ENCODE results near the gene MAP7D2.

Gene MAP7D2

DNA sequence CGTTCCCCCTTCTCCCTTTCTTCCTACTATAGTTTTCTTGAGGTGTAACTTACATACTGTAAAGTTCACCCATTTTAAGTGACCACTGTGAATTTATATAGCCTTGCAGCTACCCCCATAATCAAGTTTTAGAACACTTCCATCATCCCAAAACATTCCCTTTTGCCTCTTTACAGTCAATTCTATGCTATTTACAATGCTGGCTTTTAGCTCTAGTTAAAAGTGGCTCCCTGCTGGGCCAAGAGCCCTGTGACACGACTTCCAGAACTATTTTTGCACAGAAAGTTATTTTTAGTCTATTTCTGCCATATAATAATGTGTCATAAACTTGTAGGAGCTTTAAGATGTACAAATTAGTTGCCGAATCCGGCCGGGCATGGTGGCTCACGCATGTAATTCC, 26.9 kb downstream of the MAP7D2 start:
- Histone ChIP-seq H3K27me3 (ENCODE audit: insufficient read depth, low read length, poor library complexity) (no peaks in the 10 kb centered on the region), H3K36me3 (ENCODE audit: insufficient read depth, low read length) (no peaks in the 10 kb centered on the region), H3K4me2 (ENCODE audit: insufficient read depth, low read length) (no peak overlapping the region), H3K4me3 (ENCODE audit: low read depth in 1 of 2, low read length in 2 of 2) (no peak overlapping the region), H3K4me1 (ENCODE audit: insufficient read depth, low read length) (no peaks in the 10 kb centered on the region), H3K27ac (ENCODE audit: low read length) (no peak overlapping the region), H4K20me1 (ENCODE audit: insufficient read depth, low read length) (no peaks in the 10 kb centered on the region), H2AFZ (ENCODE audit: low read depth, low read length) (no peak overlapping the region), H3K9ac (ENCODE audit: low read depth, low read length) (no peak overlapping the region), H3K79me2 (ENCODE audit: insufficient read depth, low read length) (no peaks in the 10 kb centered on the region), H3K9me3 (ENCODE audit: insufficient read depth, low read length, severe bottlenecking) (no peaks in the 10 kb centered on the region)
- no peak for DNase-seq
- no peak for ATAC-seq (ENCODE audit: insufficient read depth, low read depth)
- TF ChIP-seq EZH2 (IDR thresholded peaks at IDR 0.05; ENCODE audit: borderline replicate concordance, low read depth, low read length, severe bottlenecking) = no peak
- TF ChIP-seq, protein P1, sequence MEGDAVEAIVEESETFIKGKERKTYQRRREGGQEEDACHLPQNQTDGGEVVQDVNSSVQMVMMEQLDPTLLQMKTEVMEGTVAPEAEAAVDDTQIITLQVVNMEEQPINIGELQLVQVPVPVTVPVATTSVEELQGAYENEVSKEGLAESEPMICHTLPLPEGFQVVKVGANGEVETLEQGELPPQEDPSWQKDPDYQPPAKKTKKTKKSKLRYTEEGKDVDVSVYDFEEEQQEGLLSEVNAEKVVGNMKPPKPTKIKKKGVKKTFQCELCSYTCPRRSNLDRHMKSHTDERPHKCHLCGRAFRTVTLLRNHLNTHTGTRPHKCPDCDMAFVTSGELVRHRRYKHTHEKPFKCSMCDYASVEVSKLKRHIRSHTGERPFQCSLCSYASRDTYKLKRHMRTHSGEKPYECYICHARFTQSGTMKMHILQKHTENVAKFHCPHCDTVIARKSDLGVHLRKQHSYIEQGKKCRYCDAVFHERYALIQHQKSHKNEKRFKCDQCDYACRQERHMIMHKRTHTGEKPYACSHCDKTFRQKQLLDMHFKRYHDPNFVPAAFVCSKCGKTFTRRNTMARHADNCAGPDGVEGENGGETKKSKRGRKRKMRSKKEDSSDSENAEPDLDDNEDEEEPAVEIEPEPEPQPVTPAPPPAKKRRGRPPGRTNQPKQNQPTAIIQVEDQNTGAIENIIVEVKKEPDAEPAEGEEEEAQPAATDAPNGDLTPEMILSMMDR (IDR thresholded peaks at IDR 0.05; ENCODE audit: borderline replicate concordance, extremely low read depth, low read length, poor library complexity, severe bottlenecking) = no peak

DNA sequence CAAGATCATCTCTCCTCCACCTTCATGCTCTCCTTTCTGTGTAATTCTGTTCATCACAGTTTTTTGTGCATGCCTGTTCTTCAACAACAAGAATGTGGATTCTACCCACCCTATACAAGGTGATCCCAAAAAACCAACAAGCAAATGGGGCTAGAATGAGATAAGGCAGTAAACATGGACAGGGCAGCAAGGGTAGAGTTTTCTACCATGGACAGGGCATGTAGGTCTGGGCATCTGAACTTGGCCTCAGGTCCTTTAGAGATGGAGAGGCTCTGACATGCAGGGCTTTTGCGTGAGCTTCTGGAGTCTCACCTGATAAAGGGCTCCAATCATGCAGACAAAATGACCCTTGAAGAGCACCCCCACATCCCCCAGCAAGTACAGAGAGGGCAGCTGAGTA, 36.4 kb downstream of the MAP7D2 start:
- Histone ChIP-seq H3K9ac (ENCODE audit: low read depth, low read length) (no peak overlapping the region), H3K27ac (ENCODE audit: low read length) (no peak overlapping the region), H2AFZ (ENCODE audit: low read depth, low read length) (no peak overlapping the region), H3K27me3 (ENCODE audit: insufficient read depth, low read length, poor library complexity) (no peaks in the 10 kb centered on the region), H3K4me3 (ENCODE audit: low read depth in 1 of 2, low read length in 2 of 2) (no peak overlapping the region), H3K4me2 (ENCODE audit: insufficient read depth, low read length) (no peak overlapping the region), H3K36me3 (ENCODE audit: insufficient read depth, low read length) (no peaks in the 10 kb centered on the region), H3K4me1 (ENCODE audit: insufficient read depth, low read length) (no peaks in the 10 kb centered on the region), H3K79me2 (ENCODE audit: insufficient read depth, low read length) (no peaks in the 10 kb centered on the region), H3K9me3 (ENCODE audit: insufficient read depth, low read length, severe bottlenecking) (no peaks in the 10 kb centered on the region), H4K20me1 (ENCODE audit: insufficient read depth, low read length) (no peaks in the 10 kb centered on the region)
- no peak for ATAC-seq (ENCODE audit: insufficient read depth, low read depth)
- DNase-seq = no peak
- TF ChIP-seq, protein P1 (IDR thresholded peaks at IDR 0.05; ENCODE audit: borderline replicate concordance, extremely low read depth, low read length, poor library complexity, severe bottlenecking) = no peak
- TF ChIP-seq EZH2 (IDR thresholded peaks at IDR 0.05; ENCODE audit: borderline replicate concordance, low read depth, low read length, severe bottlenecking) = no peak

DNA sequence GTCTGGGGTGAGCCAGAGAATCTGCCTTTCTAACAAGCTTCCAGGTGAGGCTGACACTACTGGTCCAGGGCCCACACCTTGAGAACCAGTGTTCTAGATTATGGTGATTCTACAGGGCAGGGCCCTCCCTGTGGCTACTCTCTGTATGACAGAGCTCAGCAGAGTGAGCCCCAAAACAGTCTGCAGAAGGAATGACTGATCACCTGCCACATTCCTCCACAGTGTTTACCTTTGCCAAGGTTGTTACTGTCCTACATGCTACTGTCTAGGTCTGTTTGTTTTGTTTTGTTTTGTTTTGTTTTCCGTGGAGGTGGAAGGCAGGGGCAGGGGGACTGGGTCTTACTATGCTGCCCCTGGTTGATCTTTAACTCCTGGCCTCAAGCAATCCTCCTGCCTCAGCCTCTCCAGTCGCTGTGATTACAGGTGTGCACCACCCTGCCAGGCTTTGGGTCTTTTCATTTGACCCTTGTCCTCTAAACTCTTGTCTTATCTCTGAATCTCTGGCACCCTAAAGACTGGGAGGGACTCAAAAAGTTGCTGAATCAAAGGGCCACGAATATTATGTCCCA, 45.1 kb downstream of the MAP7D2 start:
- DNase-seq (no peak), ATAC-seq (ENCODE audit: insufficient read depth, low read depth) (no peak)
- no peaks in the 10 kb centered on the region for H3K36me3 ChIP-seq (ENCODE audit: insufficient read depth, low read length)
- no peak overlapping the region for H3K9ac ChIP-seq (ENCODE audit: low read depth, low read length)
- no peak overlapping the region for H3K4me3 ChIP-seq (ENCODE audit: low read depth in 1 of 2, low read length in 2 of 2)
- no peaks in the 10 kb centered on the region for H3K27me3 ChIP-seq (ENCODE audit: insufficient read depth, low read length, poor library complexity)
- H3K9me3 ChIP-seq (ENCODE audit: insufficient read depth, low read length, severe bottlenecking) = no peaks in the 10 kb centered on the region
- no peak overlapping the region for H3K4me2 ChIP-seq (ENCODE audit: insufficient read depth, low read length)
- no peak overlapping the region for H3K27ac ChIP-seq (ENCODE audit: low read length)
- no peak for TF ChIP-seq EZH2 (IDR thresholded peaks at IDR 0.05; ENCODE audit: borderline replicate concordance, low read depth, low read length, severe bottlenecking)
- TF ChIP-seq, protein P1 (IDR thresholded peaks at IDR 0.05; ENCODE audit: borderline replicate concordance, extremely low read depth, low read length, poor library complexity, severe bottlenecking) = no peak
- no peaks in the 10 kb centered on the region for H3K4me1 ChIP-seq (ENCODE audit: insufficient read depth, low read length)
- no peak overlapping the region for H2AFZ ChIP-seq (ENCODE audit: low read depth, low read length)
- no peaks in the 10 kb centered on the region for H4K20me1 ChIP-seq (ENCODE audit: insufficient read depth, low read length)
- no peaks in the 10 kb centered on the region for H3K79me2 ChIP-seq (ENCODE audit: insufficient read depth, low read length)

Measured in DND-41 (cell line).